Stimulated activated CD4-positive, alpha-beta T cell treated with anti-CD3 and anti-CD28 coated beads, Interleukin-4, amount 100 ng/mL, for 4 hours (primary cell): ENCODE results near the gene ZFP36L1.
A peak's percentile ranks its signal among the peaks of the same experiment; 100 is the strongest.
"Not testable (repeated sequence)": the region's sequence is repeated elsewhere in the genome, so short reads cannot be mapped to it uniquely, and the experiment has no call there.

Experiments used
- DNase-seq, 2 experiments: peaks; one replicate each; pipeline ENCODE4 v3.0.0-alpha.2; 2020

ZFP36L1 gene

DNA sequence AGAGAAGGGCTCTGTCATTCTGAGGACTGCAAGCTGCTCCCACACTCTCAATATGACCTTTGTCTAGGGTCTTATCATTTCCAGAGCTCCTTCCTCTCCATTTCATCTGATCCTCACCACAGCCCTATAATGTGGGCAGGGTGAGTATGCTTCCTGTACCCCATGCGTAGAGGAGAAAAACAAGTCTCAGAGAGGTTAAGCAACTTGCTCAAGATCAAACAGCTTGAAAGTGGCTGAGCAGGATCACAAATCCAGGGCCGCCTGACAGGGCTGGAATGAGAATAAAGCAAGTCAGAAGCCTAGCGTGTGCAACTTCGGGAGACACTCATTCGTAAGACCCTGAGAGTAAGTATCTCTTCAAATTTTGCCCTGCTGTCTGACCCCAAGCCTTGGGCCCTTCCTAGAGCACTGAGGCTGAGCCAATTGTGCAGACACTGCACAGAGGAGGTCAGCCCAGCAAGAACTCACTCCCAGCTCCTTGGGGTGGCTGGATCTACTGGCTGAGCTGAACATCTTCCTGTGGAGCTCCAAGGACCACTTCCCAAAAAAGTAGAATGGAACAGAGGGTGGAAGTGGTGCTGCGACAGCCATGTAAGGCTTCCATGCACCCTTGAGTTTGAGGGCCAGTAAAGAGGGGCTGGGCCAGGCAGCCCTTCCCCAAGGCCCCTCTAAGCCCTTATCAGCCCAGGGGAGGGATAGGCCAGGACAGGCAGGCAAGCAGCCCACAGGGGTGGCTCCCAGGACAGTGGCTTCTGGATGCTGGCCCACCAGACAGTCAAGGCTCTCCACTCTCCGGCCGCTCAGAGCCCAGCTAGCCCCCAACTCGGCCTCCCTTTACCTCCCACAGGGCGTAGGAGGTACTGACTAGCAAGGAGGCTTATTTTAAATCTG lies 10.5 kb downstream of the ZFP36L1 start:
- DNase-seq, result peak; percentile 14 to 60

GRCh38 chr14:68781161-68782021 lies 11.5 kb downstream of the ZFP36L1 start:
- peak; percentile 14 to 38 for DNase-seq

- DNase-seq, result peak in 1 of 2 experiments; percentile 22
These were observed 12.3 kb downstream of the ZFP36L1 start for GRCh38 chr14:68780358-68781160.

- DNase-seq, result peak; percentile 17 to 70
These were observed 13.0 kb downstream of the ZFP36L1 start for GRCh38 chr14:68779761-68780323.

DNA sequence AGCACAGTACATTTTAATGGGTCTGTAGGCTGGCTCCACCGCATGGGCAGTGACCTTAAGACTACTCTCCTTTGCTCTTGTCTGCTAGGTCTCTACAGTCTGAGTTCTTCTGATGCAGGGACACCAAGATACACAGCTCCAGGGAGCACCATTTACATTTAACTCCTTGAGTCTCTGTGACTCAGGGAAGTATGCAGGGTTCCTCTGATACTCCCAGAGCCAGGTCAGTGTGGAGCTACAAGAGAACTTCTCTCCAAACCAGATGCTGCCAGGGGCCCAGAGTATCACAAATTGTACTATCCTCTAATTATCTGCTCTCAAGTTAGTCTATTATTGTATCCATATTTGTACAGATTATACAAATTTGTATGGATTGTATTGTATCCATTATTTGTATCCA lies 15.2 kb downstream of the ZFP36L1 start:
- no peak for DNase-seq

- no peak for DNase-seq
These were observed 17.2 kb downstream of the ZFP36L1 start for GRCh38 chr14:68775614-68776126.

- DNase-seq, result no peak
These were observed 17.9 kb downstream of the ZFP36L1 start for GRCh38 chr14:68774771-68775613.

DNA sequence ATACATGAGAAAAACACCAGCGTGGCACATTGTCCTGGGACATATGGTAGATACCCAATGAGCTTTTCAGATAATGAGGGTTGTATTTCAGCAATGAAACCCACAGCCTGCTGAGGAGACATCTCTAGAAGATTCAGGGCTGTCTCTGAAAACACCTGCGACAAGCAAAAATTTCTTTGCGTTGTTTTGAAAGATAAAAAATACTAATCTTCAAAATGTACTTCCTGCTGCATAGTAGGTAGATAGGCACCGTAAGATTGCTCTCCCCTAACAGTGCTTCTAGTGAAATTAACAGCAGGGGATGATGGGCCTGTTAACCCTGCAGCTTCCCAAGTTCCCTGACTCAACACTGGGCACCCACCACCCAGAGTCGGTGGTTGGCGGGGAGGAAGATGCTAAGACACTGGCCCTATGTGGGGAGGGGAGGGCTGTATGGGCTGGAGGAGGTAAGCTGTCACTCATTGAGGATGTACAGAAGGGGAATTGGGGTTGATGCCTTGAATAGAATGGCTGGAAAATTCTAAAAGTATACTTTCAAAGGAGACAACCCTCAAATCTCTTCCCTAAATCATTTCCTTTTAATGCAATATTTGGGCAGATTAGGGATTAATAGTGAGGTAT lies 20.0 kb downstream of the ZFP36L1 start:
- no peak for DNase-seq

DNA sequence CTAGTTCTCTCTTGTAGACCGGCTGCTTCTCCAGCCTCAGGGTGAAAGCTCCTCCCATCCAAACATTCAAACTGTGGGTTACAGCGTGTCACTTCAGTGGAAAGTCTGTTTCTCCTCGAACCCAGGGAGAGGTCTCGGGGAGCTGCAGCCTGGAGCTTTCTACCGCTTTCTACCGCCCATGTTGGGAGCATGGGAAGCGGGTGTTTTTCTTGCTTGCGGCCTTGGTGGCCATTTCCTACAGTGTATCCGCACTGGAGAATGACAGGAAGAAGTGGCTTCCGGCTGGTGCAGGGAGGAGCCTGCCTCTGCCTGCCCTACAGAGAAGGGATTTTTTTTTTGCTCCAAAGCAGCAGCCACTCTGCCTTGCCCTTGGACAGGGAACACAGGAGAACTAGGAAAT lies 21.2 kb downstream of the ZFP36L1 start:
- no peak for DNase-seq

DNA sequence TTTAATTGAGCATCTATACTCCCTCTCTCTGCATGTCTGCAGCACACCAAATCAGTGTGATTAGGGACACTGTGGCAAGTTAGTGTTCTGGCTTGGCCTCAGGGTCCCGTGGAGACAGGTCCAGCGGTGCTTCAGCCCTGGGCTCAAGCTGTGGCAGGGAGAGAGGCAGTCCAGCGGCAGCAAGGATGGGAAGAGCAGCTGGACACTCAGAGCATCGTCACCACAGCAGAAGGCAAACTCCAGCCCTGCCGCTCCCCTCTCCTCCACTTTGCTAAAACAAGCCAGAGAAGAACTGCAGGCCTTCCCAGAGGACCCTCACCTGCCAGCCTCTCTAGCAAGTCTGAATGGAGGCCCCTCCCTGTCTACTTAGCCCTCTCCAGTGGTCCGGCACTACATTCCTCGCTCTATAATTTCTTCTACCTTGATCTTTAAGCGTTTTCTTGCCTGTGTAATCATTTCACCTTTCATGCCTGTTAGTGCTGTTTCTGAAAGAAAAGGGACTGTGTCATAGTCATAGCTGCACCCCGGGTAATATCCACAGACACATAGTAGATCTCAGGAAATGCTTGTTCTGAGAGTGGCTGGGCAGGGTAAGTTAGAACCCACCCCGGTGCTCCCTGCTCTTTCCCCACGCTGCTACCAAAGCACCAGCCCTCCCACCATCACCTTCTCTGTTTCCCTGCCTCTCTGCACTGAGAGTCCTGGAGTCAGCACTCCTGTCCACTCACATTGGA lies 22.1 kb downstream of the ZFP36L1 start:
- DNase-seq, result no peak

DNA sequence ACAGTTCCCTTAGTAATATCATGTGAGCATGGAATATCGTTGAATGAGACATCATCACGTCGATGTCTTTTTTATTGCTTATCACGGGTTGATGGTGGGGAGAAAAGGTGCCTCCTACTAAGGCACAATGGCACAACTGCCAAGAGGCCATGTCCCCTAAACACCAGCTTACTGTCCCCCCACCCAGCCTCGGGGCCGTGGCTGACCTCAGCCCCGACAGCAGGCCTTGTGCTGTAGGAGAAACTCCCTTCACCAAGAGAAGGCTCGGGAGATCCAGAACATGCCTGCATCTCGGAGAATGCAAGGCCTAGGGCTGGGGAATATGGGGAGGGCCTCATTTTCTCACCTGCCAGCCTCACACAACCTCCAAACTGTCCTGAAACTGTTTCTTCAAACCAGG lies 22.8 kb downstream of the ZFP36L1 start:
- no peak for DNase-seq

DNA sequence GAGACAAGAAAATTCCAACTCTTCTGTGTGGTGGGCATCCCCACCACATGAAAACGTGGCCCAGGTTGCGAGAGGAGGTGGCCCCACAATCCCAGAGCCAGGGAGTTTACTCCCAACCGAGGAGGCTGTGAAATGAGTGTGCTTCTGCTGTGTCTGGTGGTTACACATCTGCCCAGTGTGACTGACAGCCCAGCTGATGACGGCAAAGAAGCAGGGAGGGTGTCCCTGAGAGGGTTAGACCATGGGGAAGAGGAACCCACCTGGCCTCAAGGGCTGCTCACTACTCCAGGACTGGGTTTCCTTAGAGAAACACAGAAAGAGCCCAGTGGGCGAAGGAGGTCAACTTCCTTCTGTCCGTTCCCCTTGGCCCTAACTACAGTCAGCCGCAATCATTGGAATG lies 24.6 kb downstream of the ZFP36L1 start:
- no peak for DNase-seq

GRCh38 chr14:68767248-68767645 lies 25.6 kb downstream of the ZFP36L1 start:
- no peak for DNase-seq

DNA sequence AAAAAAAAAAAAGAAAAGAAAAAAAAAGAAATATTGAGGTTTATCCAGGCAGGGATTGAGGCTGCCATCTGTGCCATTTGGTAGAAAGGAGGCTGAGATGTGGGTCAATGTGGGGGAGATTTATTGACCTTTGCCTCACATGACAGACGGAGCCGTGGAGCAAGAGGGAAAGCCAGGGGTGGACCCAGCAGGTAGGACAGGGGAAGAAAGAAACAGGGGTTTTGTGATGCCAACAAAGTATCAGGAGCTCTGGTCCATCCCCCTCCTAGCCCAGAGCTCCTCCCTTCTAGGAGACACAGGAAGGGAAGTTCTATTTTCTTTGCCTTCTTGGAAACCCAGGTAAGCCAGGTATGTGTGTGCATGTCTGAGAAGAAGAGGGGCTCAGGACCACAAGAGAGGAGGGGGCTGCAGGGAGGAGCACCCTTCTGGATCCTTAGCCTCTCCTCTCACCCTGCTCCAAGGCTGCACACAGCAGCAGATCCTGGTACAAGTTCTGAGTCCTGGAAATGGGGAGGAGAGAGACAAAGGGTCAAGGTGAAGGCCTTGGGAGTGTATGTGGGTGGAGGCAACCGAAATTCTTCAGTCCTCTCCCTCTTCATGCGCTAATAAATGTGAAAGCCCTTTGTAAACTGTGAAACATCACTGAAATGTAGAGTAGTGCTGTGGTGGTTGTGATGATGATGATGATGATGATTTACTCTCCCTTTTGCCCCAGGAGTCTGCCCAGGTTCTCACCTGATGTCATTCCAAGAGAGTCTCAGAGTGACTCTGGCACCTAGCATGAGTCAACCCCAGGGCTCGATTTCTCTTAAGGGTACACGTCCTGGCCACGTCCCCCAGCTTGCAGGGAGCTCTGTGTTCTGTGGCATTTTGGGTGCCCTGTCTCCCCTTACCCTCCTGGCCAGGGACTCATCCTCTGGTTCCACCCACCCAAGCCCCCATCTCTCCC lies 26.3 kb downstream of the ZFP36L1 start:
- no peak for DNase-seq

- not testable (repeated sequence) for DNase-seq
These were observed 29.0 kb downstream of the ZFP36L1 start for GRCh38 chr14:68763843-68764242.

- DNase-seq, result no peak
These were observed 29.7 kb downstream of the ZFP36L1 start for GRCh38 chr14:68762953-68763764.

DNA sequence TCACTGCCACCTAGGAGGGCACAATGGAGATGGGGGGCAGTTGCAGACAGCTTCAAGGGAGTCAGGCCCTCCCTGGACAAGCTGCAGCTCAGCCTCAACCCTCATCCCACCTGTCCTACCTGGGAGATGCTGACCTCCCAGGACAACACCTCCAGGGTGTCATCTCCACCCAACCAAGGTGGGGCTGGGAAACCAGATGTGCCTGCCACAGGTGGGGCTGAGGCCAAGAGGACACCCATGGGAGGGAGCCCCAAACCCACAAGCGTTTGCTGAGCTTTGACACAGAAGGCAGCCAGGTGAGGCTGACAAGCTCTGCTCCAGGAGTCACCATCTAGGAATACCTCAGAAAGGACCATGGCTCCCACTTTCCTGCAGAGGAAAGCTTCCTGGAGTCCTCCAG lies 31.5 kb downstream of the ZFP36L1 start:
- no peak for DNase-seq

DNA sequence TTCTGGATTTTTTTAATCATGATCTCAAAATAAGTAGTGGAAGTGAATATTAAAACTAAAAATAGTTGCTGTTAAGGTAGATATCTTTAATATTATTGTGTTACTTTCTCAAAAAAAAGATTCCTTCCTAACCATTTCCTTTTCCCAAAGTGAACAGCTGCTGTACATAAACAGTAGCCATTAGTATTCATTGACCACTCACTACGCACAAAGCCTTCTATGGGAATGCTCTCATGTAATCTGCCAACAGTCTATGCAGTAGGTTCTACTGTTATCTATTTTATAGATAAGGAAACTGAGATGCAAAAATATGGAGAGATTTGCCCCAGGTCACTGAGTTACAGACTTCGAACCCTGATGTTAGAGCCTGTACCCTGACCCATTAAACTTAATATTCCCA lies 32.1 kb downstream of the ZFP36L1 start:
- DNase-seq, result no peak
